ACHN (cell line): Measurements from ENCODE around the gene ZSCAN22.

Experiments used
- DNase-seq: peaks from one replicate; pipeline ENCODE4 v3.0.0-alpha.2; 2015
- in situ Hi-C: cut with HindIII; loops from 2 replicates; pipeline ENCODE4 v1.10.0; 2017; ENCODE audit warnings: low sequenced_read_pairs, low pct_ligation_motif_present, low pct_unique_long_range_greater_than_20kb

The ZSCAN22 gene

DNA sequence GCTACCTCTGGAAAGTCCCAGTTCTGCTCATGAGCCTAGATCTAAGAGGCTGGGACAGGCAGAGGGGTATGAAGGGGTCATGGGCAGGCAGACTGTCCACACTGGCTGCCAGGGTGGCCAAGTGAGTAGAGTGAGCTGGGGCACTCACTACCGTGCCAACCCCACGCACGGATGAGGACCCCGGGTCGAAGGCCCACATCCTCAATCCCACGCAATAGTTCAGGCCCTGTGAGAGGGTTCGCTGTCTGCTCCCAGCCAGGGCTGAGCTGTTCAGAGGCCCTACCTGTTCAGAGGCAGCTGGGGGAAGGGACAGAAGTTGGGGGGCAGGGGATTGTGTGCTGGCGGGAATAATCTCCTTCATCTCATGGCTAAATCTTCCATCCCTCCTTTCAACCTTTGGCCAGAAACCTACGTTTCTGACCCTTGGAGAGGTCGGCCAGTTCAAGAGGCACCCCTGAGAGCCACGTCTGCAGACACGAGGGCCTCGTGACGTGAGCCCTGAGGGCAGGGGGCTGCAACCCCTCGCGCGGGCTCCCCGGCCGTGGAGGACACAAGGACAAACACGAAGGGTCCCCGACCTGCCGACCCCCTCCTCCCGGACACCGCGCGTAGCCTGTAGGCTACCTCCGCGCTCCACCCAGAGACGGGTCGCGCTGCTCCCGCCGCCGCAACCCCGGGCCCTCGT is 59.2 kb downstream of the ZSCAN22 start:
- DNase-seq, result no peak
- in situ Hi-C loops, result no loop called here

DNA sequence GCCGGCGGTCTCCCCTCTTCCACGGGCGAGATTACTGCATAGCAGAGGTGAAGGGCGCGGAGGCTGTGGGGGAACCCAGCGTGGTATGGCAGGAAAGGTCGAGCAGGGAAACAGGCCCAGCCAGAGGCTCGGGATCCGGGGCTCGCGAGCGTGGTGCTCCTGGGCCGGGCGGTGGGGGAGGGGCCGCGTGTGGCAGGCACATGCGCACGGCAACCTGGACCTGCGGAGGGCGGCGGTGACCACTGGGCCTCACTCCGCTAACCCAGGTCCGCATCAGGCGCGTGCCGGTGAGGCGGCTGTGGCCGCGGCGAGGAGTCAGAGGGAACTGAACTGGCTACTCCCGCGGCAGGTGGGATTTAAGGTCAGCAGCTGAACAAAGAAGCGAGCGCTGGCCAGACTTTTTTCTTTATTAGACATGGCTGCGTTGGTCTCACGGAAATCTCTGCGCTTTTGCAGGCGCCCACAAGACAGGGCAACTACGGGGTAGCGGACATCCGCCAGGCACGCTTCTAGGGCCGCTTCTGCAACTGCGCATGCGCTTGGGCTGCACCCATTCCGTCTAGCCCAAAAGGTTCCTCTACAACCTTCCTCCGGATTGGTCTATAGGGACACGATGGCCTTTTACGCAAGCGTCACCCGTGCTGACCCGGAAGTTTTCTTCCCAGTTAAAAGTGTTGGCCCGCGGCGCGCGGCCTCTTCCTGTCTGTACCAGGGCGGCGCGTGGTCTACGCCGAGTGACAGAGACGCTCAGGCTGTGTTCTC is 60.0 kb downstream of the ZSCAN22 start, which contains the start of gene RPS5:
RPS5 (plus strand) TSS at position 694 of the 762 bp plus-strand sequence. CDS start 869 bp downstream, outside the sequence.
- DNase-seq, result peak; percentile 98
- in situ Hi-C loops, result no loop called here

DNA sequence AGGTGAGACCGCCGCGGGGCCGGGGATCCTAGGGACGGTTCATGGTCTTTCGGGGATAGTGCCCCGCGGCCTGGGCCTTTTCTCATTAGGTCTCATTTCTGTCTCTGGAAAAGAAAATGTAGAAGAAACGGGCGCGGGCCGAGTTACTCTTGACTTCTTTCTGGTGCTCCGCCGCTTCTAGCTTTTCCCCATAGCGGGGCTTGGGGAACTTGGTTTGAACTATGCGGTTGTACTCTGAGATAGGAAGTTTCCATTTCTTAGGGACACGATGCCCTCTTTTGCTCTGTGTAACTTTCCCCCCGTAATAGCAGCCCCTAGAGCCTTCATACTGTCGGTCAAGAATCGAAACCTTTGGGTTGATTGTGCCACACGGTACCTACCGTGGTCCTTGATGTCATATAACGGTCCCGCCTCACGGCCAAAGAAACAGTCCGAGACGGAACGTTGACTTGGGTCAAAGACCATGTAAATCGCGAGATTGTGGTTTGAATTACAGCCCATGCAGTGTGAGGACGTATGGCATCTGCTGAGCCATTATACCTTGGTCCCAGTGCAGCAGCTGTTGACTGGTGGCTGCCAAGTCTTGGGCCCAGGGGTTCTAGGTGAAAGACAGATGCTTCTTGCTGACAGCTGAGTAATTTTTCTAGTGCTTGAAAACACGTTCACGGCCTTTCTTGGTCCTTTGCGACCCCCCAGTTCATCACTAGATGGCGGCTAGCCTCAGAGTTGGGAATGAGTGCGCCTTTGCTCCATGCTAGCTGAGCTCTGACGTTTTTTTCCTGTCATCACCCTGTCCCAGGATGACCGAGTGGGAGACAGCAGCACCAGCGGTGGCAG is 60.8 kb downstream of the ZSCAN22 start:
- DNase-seq, result no peak
- in situ Hi-C loops, result no loop called here

DNA sequence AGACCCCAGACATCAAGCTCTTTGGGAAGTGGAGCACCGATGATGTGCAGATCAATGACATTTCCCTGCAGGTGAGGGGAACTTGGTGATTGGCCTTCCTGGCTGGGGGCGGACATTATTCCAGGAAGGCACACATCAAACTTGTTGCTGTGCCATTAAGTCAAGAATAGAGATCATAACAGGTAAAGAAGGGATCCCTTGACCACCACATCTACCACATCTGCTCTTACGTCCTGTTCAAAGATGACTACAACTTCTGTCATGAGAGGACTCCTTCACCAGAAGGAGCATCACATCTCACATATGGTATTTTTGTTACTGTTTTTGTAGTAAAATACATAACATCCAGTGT is 61.4 kb downstream of the ZSCAN22 start:
- in situ Hi-C loops, result no loop called here
- DNase-seq, result no peak
